ENCODE measurements around the gene PRICKLE2.

Gene PRICKLE2

GRCh38 chr3:64134882-64135281 lies 90.4 kb downstream of the PRICKLE2 start:
- Mint-ChIP-seq H3K4me3 (no peak overlapping the region), H3K27me3 (peaks cover 22% of the 10 kb centered on the region), H3K9me3 (no peaks in the 10 kb centered on the region), H3K27ac (ENCODE audit: low read depth) (no peak overlapping the region), H3K4me1 (no peaks in the 10 kb centered on the region), H3K36me3 (ENCODE audit: insufficient read depth) (no peaks in the 10 kb centered on the region)
- ATAC-seq (replicated peaks; ENCODE audit: extremely low read depth, poor library complexity, severe bottlenecking) = no peak
- no peak for DNase-seq (ENCODE audit: low spot score in 2 of 2)

- Mint-ChIP-seq H3K4me3 (no peak overlapping the region), H3K4me1 (no peaks in the 10 kb centered on the region), H3K27ac (ENCODE audit: low read depth) (no peak overlapping the region), H3K36me3 (ENCODE audit: insufficient read depth) (no peaks in the 10 kb centered on the region), H3K9me3 (no peaks in the 10 kb centered on the region), H3K27me3 (peaks cover 22% of the 10 kb centered on the region)
- DNase-seq (ENCODE audit: low spot score in 2 of 2) (no peak), ATAC-seq (replicated peaks; ENCODE audit: extremely low read depth, poor library complexity, severe bottlenecking) (no peak)
Observed at GRCh38 chr3:64133987-64134386, 91.3 kb downstream of the PRICKLE2 start.

GRCh38 chr3:64133272-64133671 lies 92.0 kb downstream of the PRICKLE2 start:
- no peak overlapping the region for H3K27ac Mint-ChIP-seq (ENCODE audit: low read depth)
- no peak overlapping the region for H3K4me3 Mint-ChIP-seq
- peaks cover 22% of the 10 kb centered on the region for H3K27me3 Mint-ChIP-seq
- H3K9me3 Mint-ChIP-seq = no peaks in the 10 kb centered on the region
- H3K4me1 Mint-ChIP-seq = no peaks in the 10 kb centered on the region
- no peak for ATAC-seq (replicated peaks; ENCODE audit: extremely low read depth, poor library complexity, severe bottlenecking)
- DNase-seq (ENCODE audit: low spot score in 2 of 2) = no peak
- no peaks in the 10 kb centered on the region for H3K36me3 Mint-ChIP-seq (ENCODE audit: insufficient read depth)

GRCh38 chr3:64131725-64132469 lies 93.4 kb downstream of the PRICKLE2 start:
- Mint-ChIP-seq H3K36me3 (ENCODE audit: insufficient read depth) (no peaks in the 10 kb centered on the region), H3K9me3 (no peaks in the 10 kb centered on the region), H3K4me3 (no peak overlapping the region), H3K27ac (ENCODE audit: low read depth) (no peak overlapping the region), H3K4me1 (no peaks in the 10 kb centered on the region), H3K27me3 (peaks cover 32% of the 10 kb centered on the region)
- DNase-seq (ENCODE audit: low spot score in 2 of 2) (no peak), ATAC-seq (replicated peaks; ENCODE audit: extremely low read depth, poor library complexity, severe bottlenecking) (no peak)

- H3K27me3 Mint-ChIP-seq = peaks cover 23% of the 10 kb centered on the region
- H3K27ac Mint-ChIP-seq (ENCODE audit: low read depth) = no peak overlapping the region
- no peak for ATAC-seq (replicated peaks; ENCODE audit: extremely low read depth, poor library complexity, severe bottlenecking)
- no peak overlapping the region for H3K4me3 Mint-ChIP-seq
- no peaks in the 10 kb centered on the region for H3K36me3 Mint-ChIP-seq (ENCODE audit: insufficient read depth)
- no peak for DNase-seq (ENCODE audit: low spot score in 2 of 2)
- H3K9me3 Mint-ChIP-seq = no peaks in the 10 kb centered on the region
- no peaks in the 10 kb centered on the region for H3K4me1 Mint-ChIP-seq
Observed at GRCh38 chr3:64130436-64130835, 94.8 kb downstream of the PRICKLE2 start.

- Mint-ChIP-seq H3K9me3 (no peaks in the 10 kb centered on the region), H3K4me1 (no peaks in the 10 kb centered on the region), H3K4me3 (no peak overlapping the region), H3K36me3 (ENCODE audit: insufficient read depth) (no peaks in the 10 kb centered on the region), H3K27ac (ENCODE audit: low read depth) (no peak overlapping the region), H3K27me3 (peaks cover 15% of the 10 kb centered on the region)
- no peak for ATAC-seq (replicated peaks; ENCODE audit: extremely low read depth, poor library complexity, severe bottlenecking)
- no peak for DNase-seq (ENCODE audit: low spot score in 2 of 2)
Observed at GRCh38 chr3:64129581-64129980, 95.7 kb downstream of the PRICKLE2 start.

GRCh38 chr3:64129106-64129505 lies 96.2 kb downstream of the PRICKLE2 start:
- Mint-ChIP-seq H3K4me1 (no peaks in the 10 kb centered on the region), H3K4me3 (no peak overlapping the region), H3K36me3 (ENCODE audit: insufficient read depth) (no peaks in the 10 kb centered on the region), H3K9me3 (no peaks in the 10 kb centered on the region), H3K27me3 (peaks cover 10% of the 10 kb centered on the region), H3K27ac (ENCODE audit: low read depth) (no peak overlapping the region)
- ATAC-seq (replicated peaks; ENCODE audit: extremely low read depth, poor library complexity, severe bottlenecking) (no peak), DNase-seq (ENCODE audit: low spot score in 2 of 2) (no peak)

- no peaks in the 10 kb centered on the region for H3K4me1 Mint-ChIP-seq
- no peaks in the 10 kb centered on the region for H3K36me3 Mint-ChIP-seq (ENCODE audit: insufficient read depth)
- peaks cover 10% of the 10 kb centered on the region for H3K27me3 Mint-ChIP-seq
- no peaks in the 10 kb centered on the region for H3K9me3 Mint-ChIP-seq
- DNase-seq (ENCODE audit: low spot score in 2 of 2) (no peak), ATAC-seq (replicated peaks; ENCODE audit: extremely low read depth, poor library complexity, severe bottlenecking) (no peak)
- no peak overlapping the region for H3K27ac Mint-ChIP-seq (ENCODE audit: low read depth)
- no peak overlapping the region for H3K4me3 Mint-ChIP-seq
Observed at GRCh38 chr3:64125561-64125960, 99.7 kb downstream of the PRICKLE2 start.

GRCh38 chr3:64123931-64124330 lies 101.3 kb downstream of the PRICKLE2 start:
- DNase-seq (ENCODE audit: low spot score in 2 of 2) = no peak
- Mint-ChIP-seq H3K4me1 (no peaks in the 10 kb centered on the region), H3K27me3 (peaks cover 10% of the 10 kb centered on the region), H3K27ac (ENCODE audit: low read depth) (no peak overlapping the region), H3K36me3 (ENCODE audit: insufficient read depth) (no peaks in the 10 kb centered on the region), H3K9me3 (no peaks in the 10 kb centered on the region), H3K4me3 (no peak overlapping the region)
- ATAC-seq (replicated peaks; ENCODE audit: extremely low read depth, poor library complexity, severe bottlenecking) = no peak

GRCh38 chr3:64122476-64122875 lies 102.8 kb downstream of the PRICKLE2 start:
- H3K4me3 Mint-ChIP-seq = no peak overlapping the region
- H3K36me3 Mint-ChIP-seq (ENCODE audit: insufficient read depth) = no peaks in the 10 kb centered on the region
- peaks cover 3% of the 10 kb centered on the region for H3K27me3 Mint-ChIP-seq
- DNase-seq (ENCODE audit: low spot score in 2 of 2) (no peak), ATAC-seq (replicated peaks; ENCODE audit: extremely low read depth, poor library complexity, severe bottlenecking) (no peak)
- no peak overlapping the region for H3K27ac Mint-ChIP-seq (ENCODE audit: low read depth)
- no peaks in the 10 kb centered on the region for H3K4me1 Mint-ChIP-seq
- H3K9me3 Mint-ChIP-seq = no peaks in the 10 kb centered on the region

GRCh38 chr3:64121750-64122311 lies 103.4 kb downstream of the PRICKLE2 start:
- Mint-ChIP-seq H3K4me3 (no peak overlapping the region), H3K27ac (ENCODE audit: low read depth) (no peak overlapping the region), H3K9me3 (no peaks in the 10 kb centered on the region), H3K36me3 (ENCODE audit: insufficient read depth) (no peaks in the 10 kb centered on the region), H3K4me1 (no peaks in the 10 kb centered on the region), H3K27me3 (no peaks in the 10 kb centered on the region)
- ATAC-seq (replicated peaks; ENCODE audit: extremely low read depth, poor library complexity, severe bottlenecking) (no peak), DNase-seq (ENCODE audit: low spot score in 2 of 2) (no peak)

GRCh38 chr3:64120876-64121275 lies 104.4 kb downstream of the PRICKLE2 start:
- peaks cover 4% of the 10 kb centered on the region for H3K27me3 Mint-ChIP-seq
- H3K4me3 Mint-ChIP-seq = no peak overlapping the region
- no peaks in the 10 kb centered on the region for H3K36me3 Mint-ChIP-seq (ENCODE audit: insufficient read depth)
- DNase-seq (ENCODE audit: low spot score in 2 of 2) (no peak), ATAC-seq (replicated peaks; ENCODE audit: extremely low read depth, poor library complexity, severe bottlenecking) (no peak)
- no peaks in the 10 kb centered on the region for H3K4me1 Mint-ChIP-seq
- H3K27ac Mint-ChIP-seq (ENCODE audit: low read depth) = no peak overlapping the region
- H3K9me3 Mint-ChIP-seq = no peaks in the 10 kb centered on the region

- Mint-ChIP-seq H3K9me3 (peaks cover 6% of the 10 kb centered on the region), H3K4me3 (no peak overlapping the region), H3K27ac (ENCODE audit: low read depth) (no peak overlapping the region), H3K36me3 (ENCODE audit: insufficient read depth) (no peaks in the 10 kb centered on the region), H3K4me1 (no peaks in the 10 kb centered on the region), H3K27me3 (peaks cover 25% of the 10 kb centered on the region)
- no peak for ATAC-seq (replicated peaks; ENCODE audit: extremely low read depth, poor library complexity, severe bottlenecking)
- DNase-seq (ENCODE audit: low spot score in 2 of 2) = no peak
Observed at GRCh38 chr3:64117483-64117882, 107.8 kb downstream of the PRICKLE2 start.
